Measurements from ENCODE around the gene CD58. TPM values are rescaled to one million over a fixed set of nuclear protein-coding genes. Genes with fewer than 3 reads are reported as not detected.

The CD58 gene
- polyA plus RNA-seq, 3 donors = 81.0 to 168 (median 128) TPM

DNA sequence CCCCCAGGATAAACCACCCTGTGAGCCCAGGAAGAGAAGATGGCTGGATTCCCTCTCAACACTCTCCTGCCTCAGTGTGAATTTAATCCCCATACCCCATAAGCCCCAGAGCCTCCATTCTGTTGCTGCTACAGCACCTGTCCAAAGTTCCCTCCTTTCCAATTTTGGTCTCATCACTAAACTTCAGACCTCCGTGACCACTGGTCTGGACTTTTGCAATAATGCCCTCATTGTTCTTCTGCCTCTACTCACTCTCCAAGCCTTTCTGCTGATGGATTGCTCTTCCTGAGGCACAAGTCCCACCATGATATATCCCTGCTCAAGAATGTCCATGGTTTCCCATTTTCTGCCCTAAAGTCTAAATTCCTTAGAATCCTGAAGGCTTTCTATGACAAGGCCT is 83.2 kb downstream of the CD58 start:
- H3K4me2 ChIP-seq (replicated peaks; ENCODE audit: extremely low read depth, low read length, poor library complexity, severe bottlenecking) = no peak overlapping the region
- no peak overlapping the region for H3K4me3 Mint-ChIP-seq
- H3K27me3 ChIP-seq (ENCODE audit: control insufficient read depth in 2 of 2, insufficient read depth in 2 of 2, low read length in 2 of 2) = no peaks in the 10 kb centered on the region
- TF ChIP-seq, protein P1, sequence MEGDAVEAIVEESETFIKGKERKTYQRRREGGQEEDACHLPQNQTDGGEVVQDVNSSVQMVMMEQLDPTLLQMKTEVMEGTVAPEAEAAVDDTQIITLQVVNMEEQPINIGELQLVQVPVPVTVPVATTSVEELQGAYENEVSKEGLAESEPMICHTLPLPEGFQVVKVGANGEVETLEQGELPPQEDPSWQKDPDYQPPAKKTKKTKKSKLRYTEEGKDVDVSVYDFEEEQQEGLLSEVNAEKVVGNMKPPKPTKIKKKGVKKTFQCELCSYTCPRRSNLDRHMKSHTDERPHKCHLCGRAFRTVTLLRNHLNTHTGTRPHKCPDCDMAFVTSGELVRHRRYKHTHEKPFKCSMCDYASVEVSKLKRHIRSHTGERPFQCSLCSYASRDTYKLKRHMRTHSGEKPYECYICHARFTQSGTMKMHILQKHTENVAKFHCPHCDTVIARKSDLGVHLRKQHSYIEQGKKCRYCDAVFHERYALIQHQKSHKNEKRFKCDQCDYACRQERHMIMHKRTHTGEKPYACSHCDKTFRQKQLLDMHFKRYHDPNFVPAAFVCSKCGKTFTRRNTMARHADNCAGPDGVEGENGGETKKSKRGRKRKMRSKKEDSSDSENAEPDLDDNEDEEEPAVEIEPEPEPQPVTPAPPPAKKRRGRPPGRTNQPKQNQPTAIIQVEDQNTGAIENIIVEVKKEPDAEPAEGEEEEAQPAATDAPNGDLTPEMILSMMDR (IDR thresholded peaks at IDR 0.05) = no peak
- H3K27ac ChIP-seq (ENCODE audit: low read depth in 1 of 2, low read length in 2 of 2) = no peak overlapping the region
- intact Hi-C loops (cut with micrococcal nuclease) = loop anchor here in 1 of 2 donors (5.0 kb wide), 1 partner anchor 335 kb away; no protein-coding TSS in a partner anchor
- H3K9me3 Mint-ChIP-seq = peaks cover 0 to 2% (median 0%) of the 10 kb centered on the region in 7 donors
- peaks cover 10% of the 10 kb centered on the region for H3K4me1 Mint-ChIP-seq
- H3K4me1 ChIP-seq (ENCODE audit: control insufficient read depth in 1 of 2, insufficient read depth in 2 of 2, low read length in 2 of 2) = no peaks in the 10 kb centered on the region
- no peak overlapping the region for H3K9ac ChIP-seq (ENCODE audit: insufficient read depth, low read length, poor library complexity, severe bottlenecking)
- no peaks in the 10 kb centered on the region for H3K36me3 ChIP-seq (replicated peaks in 1 of 2; ENCODE audit: control insufficient read depth in 1 of 2, insufficient read depth in 2 of 2, low read length in 2 of 2)
- no peaks in the 10 kb centered on the region for H4K20me1 ChIP-seq (ENCODE audit: insufficient read depth, low read length)
- H3K79me2 ChIP-seq (ENCODE audit: insufficient read depth, low read length) = no peaks in the 10 kb centered on the region
- 92% methylated on average over 1 of the region's 1 CpG for WGBS (ENCODE audit: insufficient coverage)
- H3K27me3 Mint-ChIP-seq (ENCODE audit: low read depth in 3 of 3) = peaks cover 0 to 4% (median 3%) of the 10 kb centered on the region in 3 donors
- no peak overlapping the region for H3K4me3 ChIP-seq (replicated peaks in 1 of 3; ENCODE audit: low read depth in 2 of 3, low read length in 3 of 3)
- no peaks in the 10 kb centered on the region for H3K9me3 ChIP-seq (replicated peaks in 1 of 2; ENCODE audit: control insufficient read depth in 1 of 2, insufficient read depth in 1 of 2, low read length in 2 of 2)
- peak overlapping the region in 1 of 7 donors; percentile 5 for H3K27ac Mint-ChIP-seq
- H2AFZ ChIP-seq (ENCODE audit: insufficient read depth, low read depth, low read length, poor library complexity, severe bottlenecking) = no peak overlapping the region
- H3K36me3 Mint-ChIP-seq = no peaks in the 10 kb centered on the region
- no peak for DNase-seq

DNA sequence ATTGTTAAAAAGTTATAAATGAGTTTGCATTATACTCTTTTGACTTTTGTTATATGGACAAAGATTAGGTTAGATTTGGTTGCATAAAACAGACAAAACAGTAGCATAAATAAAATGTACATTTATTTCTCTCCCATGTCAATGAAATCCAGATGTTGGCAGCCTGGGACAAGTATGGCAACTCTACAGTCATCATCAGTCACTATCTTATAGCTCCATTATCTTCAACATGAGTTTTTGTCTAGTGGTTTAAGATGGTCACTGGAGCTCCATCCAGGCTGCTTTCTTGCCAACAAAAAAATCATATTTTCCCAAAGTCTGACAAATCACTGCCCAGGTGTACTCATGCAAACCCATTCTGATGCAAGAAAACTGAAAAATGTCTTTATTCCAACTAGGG is 83.8 kb downstream of the CD58 start:
- intact Hi-C loops (cut with micrococcal nuclease) = loop anchor here in 1 of 2 donors (5.0 kb wide), 1 partner anchor 335 kb away; no protein-coding TSS in a partner anchor
- H3K27ac Mint-ChIP-seq = no peak overlapping the region

More for the DNA sequence above, 83.8 kb downstream of the CD58 start:
- H3K9me3 Mint-ChIP-seq = peaks cover 0 to 2% (median 0%) of the 10 kb centered on the region in 7 donors
- TF ChIP-seq, protein P1 (IDR thresholded peaks at IDR 0.05) = no peak
- H3K27me3 Mint-ChIP-seq (ENCODE audit: low read depth in 3 of 3) = peaks cover 0 to 5% (median 4%) of the 10 kb centered on the region in 3 donors
- H3K4me1 Mint-ChIP-seq = peaks cover 9% of the 10 kb centered on the region
- Histone ChIP-seq H3K9me3 (replicated peaks in 1 of 2; ENCODE audit: control insufficient read depth in 1 of 2, insufficient read depth in 1 of 2, low read length in 2 of 2) (no peaks in the 10 kb centered on the region), H3K4me2 (replicated peaks; ENCODE audit: extremely low read depth, low read length, poor library complexity, severe bottlenecking) (no peak overlapping the region), H4K20me1 (ENCODE audit: insufficient read depth, low read length) (no peaks in the 10 kb centered on the region), H3K36me3 (replicated peaks in 1 of 2; ENCODE audit: control insufficient read depth in 1 of 2, insufficient read depth in 2 of 2, low read length in 2 of 2) (no peaks in the 10 kb centered on the region), H3K27ac (ENCODE audit: low read depth in 1 of 2, low read length in 2 of 2) (no peak overlapping the region), H3K9ac (ENCODE audit: insufficient read depth, low read length, poor library complexity, severe bottlenecking) (no peak overlapping the region), H3K79me2 (ENCODE audit: insufficient read depth, low read length) (no peaks in the 10 kb centered on the region), H3K4me1 (ENCODE audit: control insufficient read depth in 1 of 2, insufficient read depth in 2 of 2, low read length in 2 of 2) (no peaks in the 10 kb centered on the region), H3K4me3 (replicated peaks in 1 of 3; ENCODE audit: low read depth in 2 of 3, low read length in 3 of 3) (no peak overlapping the region), H3K27me3 (ENCODE audit: control insufficient read depth in 2 of 2, insufficient read depth in 2 of 2, low read length in 2 of 2) (no peaks in the 10 kb centered on the region), H2AFZ (ENCODE audit: insufficient read depth, low read depth, low read length, poor library complexity, severe bottlenecking) (no peak overlapping the region)
- H3K4me3 Mint-ChIP-seq = no peak overlapping the region
- DNase-seq = no peak
- no peaks in the 10 kb centered on the region for H3K36me3 Mint-ChIP-seq

All from CD14-positive monocyte (primary cell).